Activated CD8-positive, alpha-beta memory T cell treated with anti-CD3 and anti-CD28 coated beads, Interleukin-2, amount 50 U/mL, for 4 hours (primary cell): ENCODE results near the gene TUBGCP6.

Experiments
- DNase-seq: peaks from one replicate; pipeline ENCODE4 v3.0.0-alpha.2; 2020

TUBGCP6 gene

DNA sequence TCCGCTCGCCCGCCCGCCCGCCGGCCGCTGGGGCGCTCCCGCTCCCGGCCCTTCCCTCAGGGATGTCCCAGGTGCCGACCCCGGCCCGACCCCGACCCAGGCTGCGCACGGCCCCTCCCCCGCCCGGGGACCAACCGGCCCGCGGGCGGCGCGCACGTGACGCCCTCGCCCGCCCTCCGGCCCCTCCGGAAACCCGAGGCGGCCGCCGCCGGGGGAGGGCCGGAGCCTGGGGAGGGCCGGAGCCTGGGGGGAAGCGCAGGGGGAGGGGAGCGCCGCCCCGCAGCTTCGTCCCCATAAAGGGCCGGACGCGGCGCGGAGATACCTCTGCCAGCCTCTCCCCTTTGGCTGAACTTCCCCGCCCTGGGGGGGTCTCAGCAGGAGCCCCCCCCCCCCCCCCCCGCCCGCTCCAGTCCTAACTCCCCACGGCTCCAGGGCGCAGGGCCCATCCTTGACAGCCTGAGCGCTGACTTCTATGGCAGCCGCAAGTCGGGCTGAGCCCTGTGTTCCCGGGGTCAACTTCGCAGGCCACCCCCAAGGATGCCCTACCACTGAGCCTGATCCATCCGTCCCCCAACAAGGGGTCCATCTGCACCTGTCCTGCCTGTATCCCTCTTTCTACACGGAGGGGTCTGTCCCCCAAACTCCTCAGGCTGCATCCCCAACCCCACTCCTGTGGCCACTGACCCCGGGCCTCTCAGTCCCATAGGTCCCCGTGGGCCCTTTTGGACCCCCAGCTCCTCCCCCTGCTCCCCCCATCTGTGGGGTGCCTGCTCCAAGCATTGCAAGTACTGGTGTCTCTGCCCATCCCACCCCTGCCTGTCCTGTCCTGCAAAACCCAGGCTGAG is 17.0 kb upstream of the TUBGCP6 start, which contains the start of gene MAPK12:
TSS of gene MAPK12 (minus strand) at position 69 of the 845 bp plus-strand sequence. CDS start 174 bp downstream, outside the sequence.
- DNase-seq = no peak

- DNase-seq = no peak
These were observed 16.2 kb upstream of the TUBGCP6 start for GRCh38 chr22:50260801-50261614.

DNA sequence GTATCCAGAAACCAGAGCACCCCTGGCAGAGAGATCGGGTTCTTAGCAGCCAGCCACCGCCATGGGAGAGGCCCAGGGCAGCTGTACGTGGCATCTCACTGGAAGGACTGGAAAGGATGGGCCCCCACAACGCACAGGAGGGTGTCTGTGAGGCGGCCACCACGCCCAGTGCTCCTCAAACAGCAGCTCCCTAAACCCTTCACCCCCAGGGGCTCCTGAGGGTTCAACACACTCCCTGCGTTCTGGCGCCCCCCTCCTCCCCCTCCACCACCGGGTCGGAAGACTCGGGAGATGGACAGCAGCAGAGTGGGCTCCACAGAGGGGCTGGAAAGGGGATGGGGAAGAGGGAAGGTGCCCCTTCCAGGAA is 15.6 kb upstream of the TUBGCP6 start:
- DNase-seq = no peak

DNA sequence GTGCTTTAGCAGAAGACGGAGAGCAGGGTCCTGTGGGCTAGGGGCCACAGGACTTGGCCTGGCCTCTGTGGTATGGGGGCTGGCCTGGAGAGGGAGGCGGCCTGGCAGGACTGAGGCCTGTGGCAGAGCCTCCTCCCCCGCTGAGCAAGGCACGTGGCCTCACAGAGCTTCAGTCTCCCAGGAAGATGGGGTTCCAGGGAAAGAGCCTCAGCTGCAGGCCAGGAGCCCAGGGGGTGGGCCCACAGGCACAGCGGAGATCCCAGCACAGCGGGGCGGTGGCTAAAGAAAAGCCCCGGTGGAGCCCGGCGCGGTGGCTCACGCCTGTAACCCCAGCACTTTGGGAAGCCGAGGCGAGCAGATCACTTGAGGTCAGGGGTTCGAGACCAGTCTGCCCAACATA is 14.5 kb upstream of the TUBGCP6 start:
- DNase-seq = no peak

DNA sequence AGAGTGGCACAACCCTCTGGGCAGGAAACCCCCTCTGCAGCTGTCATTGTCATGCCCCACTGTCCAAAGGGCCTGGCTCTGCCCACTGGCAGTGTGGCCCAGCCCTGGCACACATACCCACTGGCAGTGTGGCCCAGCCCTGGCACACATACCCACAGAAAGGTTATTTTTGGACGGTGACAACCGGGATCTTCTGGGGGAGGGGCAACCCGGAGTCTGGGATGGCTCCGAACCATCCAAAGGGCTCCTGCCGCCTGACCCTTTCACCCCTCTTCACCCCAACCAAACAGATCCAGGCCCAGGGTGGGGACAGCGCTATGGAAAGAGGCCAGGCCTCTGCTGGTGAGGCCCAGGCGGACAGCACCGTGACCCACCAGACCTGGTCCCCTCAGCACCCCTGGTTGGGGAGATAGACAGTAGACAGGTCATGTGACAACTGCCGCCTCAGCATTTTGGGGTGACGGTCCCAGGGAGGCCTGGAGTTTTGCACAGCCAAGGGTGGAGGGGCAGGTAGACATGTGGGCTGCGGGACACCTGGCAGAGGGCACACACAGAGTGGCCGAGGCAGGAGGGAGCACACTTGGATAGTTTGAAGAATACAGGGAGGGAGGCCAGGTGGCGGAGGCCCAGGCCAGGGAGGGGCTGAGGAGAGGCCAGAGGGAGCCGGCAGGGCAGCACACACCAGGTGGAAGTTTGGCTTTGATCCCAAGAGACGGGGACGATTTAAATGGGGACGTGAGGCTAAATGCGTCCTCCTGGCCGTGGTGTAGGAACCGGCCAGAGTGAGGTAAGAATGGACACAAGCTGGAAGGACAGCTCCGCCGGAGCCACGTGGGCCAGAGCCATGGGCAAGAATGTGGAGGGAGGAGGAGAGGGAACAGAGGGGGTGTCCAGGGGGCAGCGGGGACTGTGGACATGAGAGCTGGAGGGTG is 13.8 kb upstream of the TUBGCP6 start:
- DNase-seq = no peak

GRCh38 chr22:50257451-50258360 is 12.9 kb upstream of the TUBGCP6 start:
- no peak for DNase-seq

DNA sequence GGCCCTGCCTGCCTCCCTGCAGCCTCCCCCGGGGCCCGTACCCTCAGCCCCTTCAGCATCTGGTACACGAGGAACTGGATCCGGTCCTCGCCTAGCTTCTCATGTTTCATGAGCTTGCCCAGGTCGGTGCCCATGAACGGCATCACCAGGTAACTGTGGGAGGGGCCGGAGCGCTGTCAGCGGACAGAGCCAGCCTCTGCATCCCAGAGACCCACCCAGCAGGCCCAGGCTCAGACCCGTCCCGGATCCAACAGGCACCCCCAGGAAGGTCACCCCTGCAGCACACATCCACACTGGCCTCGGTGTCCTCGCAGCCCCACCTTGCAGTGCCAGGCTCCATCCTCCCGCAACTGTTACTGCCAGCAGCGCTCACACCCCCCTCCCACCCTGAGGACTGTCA is 12.2 kb upstream of the TUBGCP6 start:
- DNase-seq = no peak

DNA sequence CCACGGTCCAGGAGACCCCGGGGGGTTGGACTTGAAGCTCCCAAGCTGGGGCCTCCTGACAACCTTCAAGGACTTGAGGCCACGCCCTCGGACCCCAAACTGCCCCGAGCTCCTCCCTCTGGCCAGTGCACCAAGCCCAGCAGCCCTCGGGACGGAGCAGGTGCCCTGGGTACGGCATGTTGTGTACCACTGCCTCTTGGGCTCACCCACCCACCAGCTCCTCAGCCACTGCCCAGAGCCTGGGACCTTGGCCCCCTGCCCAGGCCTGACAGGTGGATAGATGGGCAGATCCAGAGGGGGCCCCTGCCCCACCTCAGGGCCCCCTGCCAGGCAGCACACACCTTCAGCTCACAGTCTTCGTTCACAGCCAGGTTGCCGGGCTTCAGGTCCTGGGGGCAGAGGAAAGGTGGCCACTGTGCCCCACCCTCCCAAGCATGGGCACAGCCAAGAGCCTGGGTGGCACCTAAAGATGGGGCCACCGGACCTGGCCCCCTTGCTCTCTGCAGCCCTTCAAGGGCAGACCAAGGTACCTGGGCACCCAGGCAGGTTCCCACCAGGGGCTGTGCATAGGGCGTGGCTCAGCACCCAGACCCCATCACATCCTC is 11.5 kb upstream of the TUBGCP6 start:
- no peak for DNase-seq

- no peak for DNase-seq
These were observed 10.8 kb upstream of the TUBGCP6 start for GRCh38 chr22:50255607-50256006.

GRCh38 chr22:50255099-50255498 is 10.3 kb upstream of the TUBGCP6 start:
- DNase-seq = no peak

GRCh38 chr22:50253941-50254340 is 9.1 kb upstream of the TUBGCP6 start:
- no peak for DNase-seq

DNA sequence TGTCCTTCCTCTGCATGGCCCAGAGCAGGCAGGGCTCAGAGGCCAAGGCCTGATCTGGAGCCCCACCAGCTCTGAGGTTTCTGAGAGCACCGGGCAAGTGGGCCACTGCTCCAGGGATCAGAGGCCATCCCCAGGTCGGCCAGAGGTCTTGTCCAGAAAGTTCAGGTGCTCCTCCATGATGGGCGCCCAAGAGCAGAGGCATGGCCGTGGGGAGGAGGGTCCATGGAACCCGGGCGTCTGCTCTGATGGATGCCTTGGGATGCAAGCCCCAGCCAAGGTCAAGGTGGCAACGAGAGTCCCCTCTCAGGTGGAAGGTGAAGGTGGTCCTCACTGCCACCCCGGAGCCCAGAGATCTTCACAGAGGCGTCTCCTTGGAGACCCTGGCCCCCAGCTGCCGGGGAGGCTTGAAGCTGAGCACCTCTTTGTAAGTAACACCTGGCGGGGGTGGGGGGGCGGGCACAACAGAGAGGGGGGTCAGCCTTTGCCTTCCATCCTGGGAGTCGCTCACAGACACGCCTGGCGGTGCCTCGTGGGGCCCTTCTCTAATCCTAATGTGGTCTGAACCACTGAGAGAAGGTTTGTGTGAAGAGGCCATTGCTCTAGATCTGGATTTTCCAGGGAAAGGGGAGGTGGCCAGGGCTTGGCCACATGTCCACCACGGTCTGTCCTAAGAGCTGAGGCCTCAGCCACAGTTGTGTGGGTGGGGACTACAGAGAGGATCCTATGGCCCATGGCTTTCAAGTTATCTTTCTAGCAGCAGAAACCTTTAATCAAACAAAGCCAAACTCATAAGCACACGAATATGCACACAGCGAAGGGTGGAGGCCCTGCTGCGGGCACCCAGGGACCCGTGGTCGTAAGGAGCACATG is 8.5 kb upstream of the TUBGCP6 start:
- no peak for DNase-seq

DNA sequence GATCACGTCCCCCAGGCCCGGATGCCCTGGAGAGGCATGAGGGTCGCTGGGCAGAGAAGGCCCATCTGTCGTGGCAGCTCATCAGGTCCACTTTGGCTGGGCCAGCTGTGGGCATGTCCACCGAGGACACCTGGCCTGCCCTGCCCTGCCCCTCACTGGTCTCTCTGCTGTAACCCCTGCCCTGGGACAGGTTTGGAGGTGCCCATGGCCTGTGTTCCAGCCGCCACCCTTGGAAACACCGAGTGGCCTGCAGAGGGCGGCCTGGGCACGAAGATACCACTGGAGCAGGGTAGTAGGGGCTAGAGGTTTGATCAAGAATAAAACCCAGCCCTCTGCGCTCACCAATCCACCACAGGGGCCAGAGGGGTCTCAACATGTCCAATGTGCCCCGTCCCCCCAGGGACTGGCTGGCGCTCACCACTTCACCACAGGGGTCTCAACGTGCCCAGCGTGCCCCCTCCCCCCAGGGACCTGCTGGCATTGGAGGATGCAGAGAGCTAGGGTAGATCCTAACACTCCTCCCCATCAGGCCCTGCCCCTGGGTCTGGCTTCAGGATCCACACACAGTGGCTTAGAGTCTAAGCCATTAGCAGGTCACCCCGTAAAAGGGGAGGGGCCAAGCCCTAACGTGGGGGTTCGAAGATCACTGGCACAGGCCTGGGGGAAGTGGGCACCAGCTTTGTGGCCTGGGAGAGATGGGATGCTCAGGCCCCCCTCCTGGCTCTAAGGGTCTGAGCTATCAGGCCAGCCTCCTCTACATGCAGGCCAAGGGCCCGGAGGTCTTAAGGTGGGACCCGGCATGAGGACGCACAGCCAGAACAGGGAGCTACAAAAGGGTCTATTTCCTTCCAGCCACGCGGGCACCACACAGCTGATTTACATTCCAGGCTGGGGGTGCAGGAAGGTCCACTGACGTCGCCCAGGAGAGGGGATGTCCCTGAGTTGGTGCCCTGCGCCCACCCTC is 7.5 kb upstream of the TUBGCP6 start:
- peak; percentile 73 for DNase-seq

DNA sequence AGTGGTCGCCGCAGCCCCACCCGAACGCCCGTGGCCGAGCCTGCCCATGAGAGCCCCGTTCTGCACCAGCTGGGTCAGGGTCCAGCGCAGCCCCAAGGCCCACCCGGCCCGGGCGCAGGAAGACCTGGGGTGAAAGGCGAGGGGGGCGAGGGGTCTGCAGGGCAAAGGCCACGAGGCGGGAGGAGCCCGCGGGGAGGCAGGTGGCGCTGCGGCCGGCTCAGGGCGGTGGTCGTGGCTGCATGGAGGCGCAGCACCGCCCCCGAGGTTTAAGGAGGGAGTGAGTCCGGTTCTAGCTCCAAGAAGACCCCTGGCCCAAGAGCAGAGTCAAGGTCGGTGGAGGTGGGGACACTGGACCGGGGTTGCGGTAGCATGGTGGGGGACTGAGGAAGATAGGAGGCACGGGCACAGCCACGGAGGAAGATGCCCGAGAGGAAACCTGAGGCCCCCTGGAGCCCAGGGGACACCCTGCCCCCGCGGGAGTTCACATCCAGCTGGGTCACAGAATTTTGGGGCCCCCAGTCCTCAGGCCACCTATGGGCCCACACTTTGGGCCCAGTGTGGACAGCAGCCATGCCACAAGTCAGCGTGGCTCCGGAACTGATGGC is 6.8 kb upstream of the TUBGCP6 start:
- no peak for DNase-seq

GRCh38 chr22:50250555-50251476 is 6.0 kb upstream of the TUBGCP6 start, which contains the start of gene HDAC10:
HDAC10 (minus strand) TSS chr22:50251265; CDS start chr22:50251032, 233 bp downstream.
- peak; percentile 77 for DNase-seq

DNA sequence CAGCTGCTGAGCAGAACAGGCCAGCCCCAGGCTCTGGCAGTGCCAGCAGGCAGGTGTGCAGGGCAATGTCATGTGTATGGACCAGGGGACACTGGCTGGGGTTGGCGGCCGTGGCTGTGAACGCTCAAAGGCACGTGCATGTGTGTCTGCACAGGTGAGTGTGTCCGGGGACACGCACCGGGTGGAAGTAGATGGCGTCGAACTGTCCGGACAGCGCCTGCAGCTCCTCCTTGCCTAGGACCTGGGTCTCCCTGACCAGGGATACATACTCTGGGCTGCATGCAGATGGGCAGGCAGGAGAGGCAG is 5.4 kb upstream of the TUBGCP6 start:
- DNase-seq = no peak
